ENCODE results near the gene EMCN. TPM values are rescaled to one million over a fixed set of nuclear protein-coding genes. Genes with fewer than 3 reads are reported as not detected.
"Not testable (repeated sequence)": the region's sequence is repeated elsewhere in the genome, so short reads cannot be mapped to it uniquely, and the experiment has no call there.

EMCN gene
- total RNA-seq, 1 experiment from 2014 or later: not detected

DNA sequence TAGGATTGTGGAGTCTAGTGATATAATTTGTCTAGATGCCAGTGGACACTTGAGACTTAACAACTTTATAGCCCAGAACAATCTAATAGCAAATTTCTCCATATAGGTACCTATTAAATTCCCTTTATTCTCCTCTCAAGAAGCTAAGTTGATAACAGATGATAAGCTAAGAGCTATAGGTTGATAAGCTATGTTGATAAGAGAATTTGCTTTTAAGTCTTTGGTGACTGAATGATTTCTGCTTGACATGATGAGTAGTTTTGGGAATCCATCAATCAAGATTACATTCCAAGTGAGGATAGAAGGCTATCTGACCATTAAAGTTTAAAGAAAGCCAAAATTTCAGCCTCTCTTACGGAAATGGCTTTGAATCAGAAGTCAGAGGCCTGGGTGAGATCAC is 131.6 kb downstream of the EMCN start:
- ChIA-PET POLR2A (no interaction called here), CTCF (no interaction called here)
- Mint-ChIP-seq H3K36me3 (peaks cover 4% of the 10 kb centered on the region; the same call in 1 of the 2 replicates), H3K27ac (no peak overlapping the region), H3K4me3 (no peak overlapping the region), H3K27me3 (ENCODE audit: low read depth) (no peaks in the 10 kb centered on the region), H3K4me1 (no peaks in the 10 kb centered on the region), H3K9me3 (peaks cover 4% of the 10 kb centered on the region; the same call in 1 of the 2 replicates)
- TF ChIP-seq PRDM15 (CRISPR knock-in tag; IDR thresholded peaks at IDR 0.05) (no peak), CREM (CRISPR knock-in tag; IDR thresholded peaks at IDR 0.05) (no peak), SP1 (CRISPR knock-in tag; conservative IDR thresholded peaks at IDR 0.05) (no peak), RORB (CRISPR knock-in tag; IDR thresholded peaks at IDR 0.05) (no peak), TCF7 (CRISPR knock-in tag; IDR thresholded peaks at IDR 0.05; ENCODE audit: low read depth) (no peak), AFF4 (CRISPR knock-in tag; IDR thresholded peaks at IDR 0.05; ENCODE audit: borderline replicate concordance) (no peak), TP53 (CRISPR knock-in tag; IDR thresholded peaks at IDR 0.05) (no peak), GABPB1 (CRISPR knock-in tag; IDR thresholded peaks at IDR 0.05) (no peak), ZNF396 (CRISPR knock-in tag; IDR thresholded peaks at IDR 0.05; ENCODE audit: borderline replicate concordance) (no peak), ATF2 (CRISPR knock-in tag; IDR thresholded peaks at IDR 0.05; ENCODE audit: borderline replicate concordance, low read depth) (no peak), RELA (CRISPR knock-in tag; IDR thresholded peaks at IDR 0.05; ENCODE audit: borderline replicate concordance) (no peak), FOXP1 (CRISPR knock-in tag; IDR thresholded peaks at IDR 0.05; ENCODE audit: borderline replicate concordance) (no peak), ZSCAN18 (CRISPR knock-in tag; IDR thresholded peaks at IDR 0.05) (no peak), CDX4 (CRISPR knock-in tag; IDR thresholded peaks at IDR 0.05; ENCODE audit: borderline replicate concordance) (no peak)
- TF ChIP-seq, protein P1, sequence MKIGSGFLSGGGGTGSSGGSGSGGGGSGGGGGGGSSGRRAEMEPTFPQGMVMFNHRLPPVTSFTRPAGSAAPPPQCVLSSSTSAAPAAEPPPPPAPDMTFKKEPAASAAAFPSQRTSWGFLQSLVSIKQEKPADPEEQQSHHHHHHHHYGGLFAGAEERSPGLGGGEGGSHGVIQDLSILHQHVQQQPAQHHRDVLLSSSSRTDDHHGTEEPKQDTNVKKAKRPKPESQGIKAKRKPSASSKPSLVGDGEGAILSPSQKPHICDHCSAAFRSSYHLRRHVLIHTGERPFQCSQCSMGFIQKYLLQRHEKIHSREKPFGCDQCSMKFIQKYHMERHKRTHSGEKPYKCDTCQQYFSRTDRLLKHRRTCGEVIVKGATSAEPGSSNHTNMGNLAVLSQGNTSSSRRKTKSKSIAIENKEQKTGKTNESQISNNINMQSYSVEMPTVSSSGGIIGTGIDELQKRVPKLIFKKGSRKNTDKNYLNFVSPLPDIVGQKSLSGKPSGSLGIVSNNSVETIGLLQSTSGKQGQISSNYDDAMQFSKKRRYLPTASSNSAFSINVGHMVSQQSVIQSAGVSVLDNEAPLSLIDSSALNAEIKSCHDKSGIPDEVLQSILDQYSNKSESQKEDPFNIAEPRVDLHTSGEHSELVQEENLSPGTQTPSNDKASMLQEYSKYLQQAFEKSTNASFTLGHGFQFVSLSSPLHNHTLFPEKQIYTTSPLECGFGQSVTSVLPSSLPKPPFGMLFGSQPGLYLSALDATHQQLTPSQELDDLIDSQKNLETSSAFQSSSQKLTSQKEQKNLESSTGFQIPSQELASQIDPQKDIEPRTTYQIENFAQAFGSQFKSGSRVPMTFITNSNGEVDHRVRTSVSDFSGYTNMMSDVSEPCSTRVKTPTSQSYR (CRISPR knock-in tag; IDR thresholded peaks at IDR 0.05): no peak
- TF ChIP-seq, protein P2, sequence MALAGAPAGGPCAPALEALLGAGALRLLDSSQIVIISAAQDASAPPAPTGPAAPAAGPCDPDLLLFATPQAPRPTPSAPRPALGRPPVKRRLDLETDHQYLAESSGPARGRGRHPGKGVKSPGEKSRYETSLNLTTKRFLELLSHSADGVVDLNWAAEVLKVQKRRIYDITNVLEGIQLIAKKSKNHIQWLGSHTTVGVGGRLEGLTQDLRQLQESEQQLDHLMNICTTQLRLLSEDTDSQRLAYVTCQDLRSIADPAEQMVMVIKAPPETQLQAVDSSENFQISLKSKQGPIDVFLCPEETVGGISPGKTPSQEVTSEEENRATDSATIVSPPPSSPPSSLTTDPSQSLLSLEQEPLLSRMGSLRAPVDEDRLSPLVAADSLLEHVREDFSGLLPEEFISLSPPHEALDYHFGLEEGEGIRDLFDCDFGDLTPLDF (CRISPR knock-in tag; IDR thresholded peaks at IDR 0.05): no peak
- TF ChIP-seq, protein P3, sequence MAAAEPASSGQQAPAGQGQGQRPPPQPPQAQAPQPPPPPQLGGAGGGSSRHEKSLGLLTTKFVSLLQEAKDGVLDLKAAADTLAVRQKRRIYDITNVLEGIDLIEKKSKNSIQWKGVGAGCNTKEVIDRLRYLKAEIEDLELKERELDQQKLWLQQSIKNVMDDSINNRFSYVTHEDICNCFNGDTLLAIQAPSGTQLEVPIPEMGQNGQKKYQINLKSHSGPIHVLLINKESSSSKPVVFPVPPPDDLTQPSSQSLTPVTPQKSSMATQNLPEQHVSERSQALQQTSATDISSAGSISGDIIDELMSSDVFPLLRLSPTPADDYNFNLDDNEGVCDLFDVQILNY (CRISPR knock-in tag; IDR thresholded peaks at IDR 0.05): no peak
- ATAC-seq (no peak), DNase-seq (ENCODE audit: low spot score) (no peak)

- H3K4me3 Mint-ChIP-seq: not testable (repeated sequence)
- CTCF ChIA-PET: interaction anchor here (0.8 kb wide), 1 partner anchor 287 kb away, joined by 3 read pairs; no protein-coding TSS in a partner anchor
Measured at GRCh38 chr4:100380401-100380800, 137.4 kb downstream of the EMCN start.

More at GRCh38 chr4:100380401-100380800, 137.4 kb downstream of the EMCN start:
- H3K36me3 Mint-ChIP-seq; ATAC-seq; H3K4me1 Mint-ChIP-seq; DNase-seq (ENCODE audit: low spot score); H3K27ac Mint-ChIP-seq; H3K27me3 Mint-ChIP-seq (ENCODE audit: low read depth); POLR2A ChIA-PET: not testable (repeated sequence)
- H3K9me3 Mint-ChIP-seq: peaks cover 25% of the 10 kb centered on the region
